PC-9 (cell line): ENCODE results near the gene ZFYVE9.

Experiments used
- EZH2 ChIP-seq: fragments of 200-600 bp; sonication (generic); IDR thresholded peaks from 2 replicates; pipeline ENCODE4 v1.8.0; 2017; ENCODE audit warnings: antibody characterized with exemption, low read depth
- TF ChIP-seq, protein P1 (sequence below): fragments of 200-600 bp; sonication (generic); conservative IDR thresholded peaks from 2 replicates; pipeline ENCODE4 v1.6.1; 2017; ENCODE audit warnings: mixed run types, antibody characterized with exemption, mild to moderate bottlenecking, moderate library complexity

DNA sequence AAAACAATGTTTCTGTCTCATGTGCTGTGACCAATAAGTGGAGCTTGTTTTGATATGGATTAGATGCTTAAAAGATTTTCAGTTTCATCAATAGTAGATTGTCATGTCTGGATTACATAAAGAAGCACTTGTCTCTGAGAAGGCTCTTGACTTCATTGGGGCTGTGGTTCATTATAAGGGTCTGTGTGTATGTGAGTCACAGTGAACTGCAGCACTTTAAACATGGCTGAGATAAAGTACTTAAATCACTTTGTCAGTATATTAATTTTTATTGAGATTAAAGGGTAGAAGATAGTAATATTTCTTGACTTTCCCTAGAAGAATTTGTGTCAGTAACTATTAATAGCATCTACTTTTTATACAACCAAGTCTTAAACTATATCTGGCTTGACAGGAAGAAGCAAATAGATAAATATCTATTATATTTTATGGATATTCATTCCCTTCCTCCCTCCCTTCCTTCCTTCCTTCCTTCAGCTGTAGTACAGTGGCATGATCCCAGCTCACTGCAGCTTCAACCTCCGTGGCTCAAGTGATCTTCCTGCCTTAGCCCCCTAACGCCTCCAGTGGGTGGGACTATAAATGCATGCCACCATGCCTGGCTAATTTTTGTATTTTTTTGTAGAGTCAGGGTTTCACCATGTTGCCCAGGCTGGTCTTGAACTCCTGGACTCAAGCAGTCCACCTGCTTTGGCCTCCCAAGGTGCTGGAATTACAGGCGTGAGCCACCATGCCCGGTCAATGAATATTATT is 48.8 kb downstream of the ZFYVE9 start:
- TF ChIP-seq, protein P1, sequence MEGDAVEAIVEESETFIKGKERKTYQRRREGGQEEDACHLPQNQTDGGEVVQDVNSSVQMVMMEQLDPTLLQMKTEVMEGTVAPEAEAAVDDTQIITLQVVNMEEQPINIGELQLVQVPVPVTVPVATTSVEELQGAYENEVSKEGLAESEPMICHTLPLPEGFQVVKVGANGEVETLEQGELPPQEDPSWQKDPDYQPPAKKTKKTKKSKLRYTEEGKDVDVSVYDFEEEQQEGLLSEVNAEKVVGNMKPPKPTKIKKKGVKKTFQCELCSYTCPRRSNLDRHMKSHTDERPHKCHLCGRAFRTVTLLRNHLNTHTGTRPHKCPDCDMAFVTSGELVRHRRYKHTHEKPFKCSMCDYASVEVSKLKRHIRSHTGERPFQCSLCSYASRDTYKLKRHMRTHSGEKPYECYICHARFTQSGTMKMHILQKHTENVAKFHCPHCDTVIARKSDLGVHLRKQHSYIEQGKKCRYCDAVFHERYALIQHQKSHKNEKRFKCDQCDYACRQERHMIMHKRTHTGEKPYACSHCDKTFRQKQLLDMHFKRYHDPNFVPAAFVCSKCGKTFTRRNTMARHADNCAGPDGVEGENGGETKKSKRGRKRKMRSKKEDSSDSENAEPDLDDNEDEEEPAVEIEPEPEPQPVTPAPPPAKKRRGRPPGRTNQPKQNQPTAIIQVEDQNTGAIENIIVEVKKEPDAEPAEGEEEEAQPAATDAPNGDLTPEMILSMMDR = no peak
- TF ChIP-seq EZH2 = no peak
